ENCODE data around the gene SUN1. TPM values are rescaled to one million over a fixed set of nuclear protein-coding genes. Genes with fewer than 3 reads are reported as not detected.
"Not testable (repeated sequence)": the region's sequence is repeated elsewhere in the genome, so short reads cannot be mapped to it uniquely, and the experiment has no call there.

SUN1 gene
- total RNA-seq, 1 experiment from 2014 or later: 107 TPM

DNA sequence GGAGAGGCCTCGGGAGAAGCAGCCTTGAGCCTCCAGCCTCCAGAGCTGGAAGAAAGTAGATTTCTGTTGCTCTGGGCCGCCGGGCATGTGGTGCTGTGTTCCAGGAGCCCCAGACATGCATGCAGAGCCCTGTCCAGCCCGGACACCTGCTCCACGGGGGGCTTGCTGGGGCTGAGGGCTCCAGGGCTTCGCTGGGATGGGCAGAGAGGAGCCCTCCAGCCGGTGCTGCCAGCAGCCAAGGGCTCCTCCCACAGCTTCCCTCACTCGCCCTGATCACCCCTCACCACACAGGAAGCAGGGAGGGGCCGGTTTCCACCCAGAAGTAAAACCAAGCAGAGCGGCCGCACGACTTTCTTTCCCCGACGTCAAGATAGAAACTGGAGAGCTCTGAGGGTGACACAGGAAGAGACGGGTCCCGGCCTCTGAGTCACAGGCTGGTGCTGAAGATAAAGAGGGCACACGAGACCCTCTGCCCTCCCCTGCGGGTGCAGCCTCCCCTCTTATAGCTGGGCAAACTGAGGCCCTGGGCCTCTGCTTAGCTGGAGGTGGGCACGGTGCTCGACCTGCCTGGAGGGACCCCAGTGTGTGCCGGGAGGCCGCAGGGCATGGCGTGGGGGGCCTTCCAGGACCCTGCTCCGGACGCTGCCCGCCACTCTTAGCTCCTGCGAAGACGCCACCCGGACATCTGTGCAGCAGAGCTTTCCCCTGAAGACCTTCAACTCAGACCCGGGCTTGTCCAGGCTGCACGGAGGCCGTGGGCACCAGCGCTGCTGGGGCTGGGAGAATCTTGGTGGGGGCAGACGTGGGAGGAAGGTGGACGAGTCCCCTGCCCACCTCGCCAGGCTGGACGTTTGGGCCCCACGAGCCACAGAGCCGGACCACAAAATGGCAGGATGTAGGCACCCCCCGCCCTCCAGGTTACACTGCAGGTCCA is 91.1 kb downstream of the SUN1 start:
- no peak for DNase-seq (ENCODE audit: low spot score)
- in situ Hi-C loops (cut with HindIII; ENCODE audit: low sequenced_read_pairs): no loop called here

GRCh38 chr7:924042-924441 is 91.8 kb downstream of the SUN1 start:
- in situ Hi-C loops (cut with HindIII; ENCODE audit: low sequenced_read_pairs); DNase-seq (ENCODE audit: low spot score): not testable (repeated sequence)

Other genes starting within 250 kb of the SUN1 start
- 54.0 and 63.5 TPM in 2 replicates for gene DNAAF5, start 105.8 kb upstream of the SUN1 start, total RNA-seq (2014; rRNA removed; shearing (Covaris generic))
- 73.7 and 83.1 TPM in 2 replicates for gene PRKAR1B, start 105.2 kb upstream of the SUN1 start, total RNA-seq (2014; rRNA removed; shearing (Covaris generic))
- 98.5 and 102 TPM in 2 replicates for gene GET4, start 44.1 kb downstream of the SUN1 start, total RNA-seq (2014; rRNA removed; shearing (Covaris generic))
- 11.7 and 21.3 TPM in 2 replicates for gene ADAP1, start 122.2 kb downstream of the SUN1 start, total RNA-seq (2014; rRNA removed; shearing (Covaris generic))
- 5.5 and 10.6 TPM in 2 replicates for gene COX19, start 143.1 kb downstream of the SUN1 start, total RNA-seq (2014; rRNA removed; shearing (Covaris generic))
- gene CYP2W1, start 150.7 kb downstream of the SUN1 start, total RNA-seq (2014; rRNA removed; shearing (Covaris generic)): 0.34 TPM in 1 of 2 replicates, not detected in the other
- 1.2 TPM in 1 of 2 replicates, not detected in the other for gene GPR146, start 212.1 kb downstream of the SUN1 start, total RNA-seq (2014; rRNA removed; shearing (Covaris generic))